ENCODE data around the gene SAC3D1. TPM values are rescaled to one million over a fixed set of nuclear protein-coding genes. Genes with fewer than 3 reads are reported as not detected.

Gene SAC3D1
- total RNA-seq, 2 experiments from 2014 or later = 24.3 to 27.2 TPM

- DNase-seq = no peak
- ATAC-seq = no peak
- Mint-ChIP-seq H3K9me3 (ENCODE audit: low read depth) (no peaks in the 10 kb centered on the region), H3K4me1 (peaks cover 28% of the 10 kb centered on the region), H3K27me3 (no peaks in the 10 kb centered on the region), H3K4me3 (no peak overlapping the region), H3K27ac (no peak overlapping the region), H3K36me3 (no peaks in the 10 kb centered on the region)
- CTCF ChIA-PET = no interaction called here
Observed at GRCh38 chr11:65057526-65057925, 16.5 kb downstream of the SAC3D1 start.

- Mint-ChIP-seq H3K27me3 (no peaks in the 10 kb centered on the region), H3K36me3 (no peaks in the 10 kb centered on the region), H3K27ac (no peak overlapping the region), H3K4me3 (no peak overlapping the region), H3K4me1 (peaks cover 26% of the 10 kb centered on the region), H3K9me3 (ENCODE audit: low read depth) (no peaks in the 10 kb centered on the region)
- no peak for ATAC-seq
- CTCF ChIA-PET = interaction anchor here (1.2 kb wide), 1 partner anchor 52 kb away, joined by 3 read pairs; no protein-coding TSS in a partner anchor
- DNase-seq = no peak
Observed at GRCh38 chr11:65058012-65058411, 17.0 kb downstream of the SAC3D1 start.

- Mint-ChIP-seq H3K4me3 (no peak within 1 kb of the TSS), H3K27me3 (no peaks in the 10 kb centered on the region), H3K9me3 (ENCODE audit: low read depth) (no peaks in the 10 kb centered on the region), H3K36me3 (no peaks in the 10 kb centered on the region), H3K4me1 (peaks cover 23% of the 10 kb centered on the region), H3K27ac (no peak within 1 kb of the TSS)
- ATAC-seq = no peak
- CTCF ChIA-PET = interaction anchor here (1.2 kb wide), 1 partner anchor 52 kb away, joined by 3 read pairs; no protein-coding TSS in a partner anchor
- DNase-seq = no peak
Observed at GRCh38 chr11:65058419-65059054, 17.5 kb downstream of the SAC3D1 start, which contains the start of gene NAALADL1. NAALADL1 (minus strand) TSS chr11:65058553; CDS start chr11:65058521, 32 bp downstream.

GRCh38 chr11:65059523-65059922 is 18.5 kb downstream of the SAC3D1 start:
- Mint-ChIP-seq H3K9me3 (ENCODE audit: low read depth) (no peaks in the 10 kb centered on the region), H3K4me1 (peaks cover 14% of the 10 kb centered on the region), H3K27ac (no peak overlapping the region), H3K36me3 (no peaks in the 10 kb centered on the region), H3K4me3 (no peak overlapping the region), H3K27me3 (no peaks in the 10 kb centered on the region)
- CTCF ChIA-PET = interaction anchor here (1.0 kb wide), 1 partner anchor 166 kb away, joined by 3 read pairs; no protein-coding TSS in a partner anchor
- DNase-seq (no peak), ATAC-seq (no peak)

- no peaks in the 10 kb centered on the region for H3K27me3 Mint-ChIP-seq
- peak; percentile 18 for ATAC-seq
Observed at GRCh38 chr11:65059959-65060824, 19.2 kb downstream of the SAC3D1 start.

GRCh38 chr11:65060913-65061408 is 20.0 kb downstream of the SAC3D1 start:
- Mint-ChIP-seq H3K9me3 (ENCODE audit: low read depth) (no peaks in the 10 kb centered on the region), H3K4me3 (no peak overlapping the region), H3K36me3 (no peaks in the 10 kb centered on the region), H3K27ac (no peak overlapping the region), H3K27me3 (no peaks in the 10 kb centered on the region), H3K4me1 (peaks cover 12% of the 10 kb centered on the region)
- ATAC-seq (peak; percentile 43), DNase-seq (no peak)
- CTCF ChIA-PET = no interaction called here

More at GRCh38 chr11:65059959-65060824, 19.2 kb downstream of the SAC3D1 start:
- no peak overlapping the region for H3K4me3 Mint-ChIP-seq
- no peaks in the 10 kb centered on the region for H3K36me3 Mint-ChIP-seq
- DNase-seq = no peak
- no peaks in the 10 kb centered on the region for H3K9me3 Mint-ChIP-seq (ENCODE audit: low read depth)
- no peak overlapping the region for H3K27ac Mint-ChIP-seq
- CTCF ChIA-PET = interaction anchor here (1.0 kb wide), 1 partner anchor 166 kb away, joined by 3 read pairs; no protein-coding TSS in a partner anchor
- peaks cover 14% of the 10 kb centered on the region for H3K4me1 Mint-ChIP-seq

GRCh38 chr11:65063532-65063931 is 22.5 kb downstream of the SAC3D1 start:
- ATAC-seq (no peak), DNase-seq (no peak)
- CTCF ChIA-PET = interaction anchor here (0.8 to 1.2 kb wide), 3 partner anchors 9 to 84 kb away, joined by 3 read pairs; partner anchors contain the start of gene ARL2
- Mint-ChIP-seq H3K36me3 (no peaks in the 10 kb centered on the region), H3K9me3 (ENCODE audit: low read depth) (no peaks in the 10 kb centered on the region), H3K4me3 (no peak overlapping the region), H3K27ac (no peak overlapping the region), H3K4me1 (peaks cover 12% of the 10 kb centered on the region), H3K27me3 (no peaks in the 10 kb centered on the region)

GRCh38 chr11:65064847-65065240 is 23.8 kb downstream of the SAC3D1 start:
- no peak for DNase-seq
- Mint-ChIP-seq H3K4me3 (no peak overlapping the region), H3K27ac (no peak overlapping the region), H3K27me3 (no peaks in the 10 kb centered on the region), H3K36me3 (no peaks in the 10 kb centered on the region), H3K4me1 (peaks cover 11% of the 10 kb centered on the region), H3K9me3 (ENCODE audit: low read depth) (no peaks in the 10 kb centered on the region)
- CTCF ChIA-PET = interaction anchor here (1.2 kb wide), 1 partner anchor 8 kb away, joined by 3 read pairs; no protein-coding TSS in a partner anchor
- ATAC-seq = no peak

GRCh38 chr11:65065851-65066250 is 24.8 kb downstream of the SAC3D1 start:
- CTCF ChIA-PET = interaction anchor here (0.7 kb wide), 1 partner anchor 104 kb away, joined by 3 read pairs; no protein-coding TSS in a partner anchor
- DNase-seq (no peak), ATAC-seq (no peak)
- no peak overlapping the region for H3K4me3 Mint-ChIP-seq
- H3K36me3 Mint-ChIP-seq = no peaks in the 10 kb centered on the region
- no peaks in the 10 kb centered on the region for H3K9me3 Mint-ChIP-seq (ENCODE audit: low read depth)
- peaks cover 1% of the 10 kb centered on the region for H3K4me1 Mint-ChIP-seq
- no peak overlapping the region for H3K27ac Mint-ChIP-seq
- no peaks in the 10 kb centered on the region for H3K27me3 Mint-ChIP-seq

- Mint-ChIP-seq H3K27ac (no peak overlapping the region), H3K9me3 (ENCODE audit: low read depth) (no peaks in the 10 kb centered on the region), H3K36me3 (no peaks in the 10 kb centered on the region), H3K27me3 (no peaks in the 10 kb centered on the region), H3K4me3 (no peak overlapping the region), H3K4me1 (no peaks in the 10 kb centered on the region)
- ATAC-seq (no peak), DNase-seq (no peak)
- CTCF ChIA-PET = no interaction called here
Observed at GRCh38 chr11:65066315-65066714, 25.3 kb downstream of the SAC3D1 start.

GRCh38 chr11:65066805-65067291 is 25.8 kb downstream of the SAC3D1 start:
- no peaks in the 10 kb centered on the region for H3K36me3 Mint-ChIP-seq
- CTCF ChIA-PET = no interaction called here

GRCh38 chr11:65067446-65067845 is 26.4 kb downstream of the SAC3D1 start:
- DNase-seq (no peak), ATAC-seq (no peak)
- Mint-ChIP-seq H3K4me1 (no peaks in the 10 kb centered on the region), H3K9me3 (ENCODE audit: low read depth) (no peaks in the 10 kb centered on the region), H3K4me3 (no peak overlapping the region), H3K36me3 (no peaks in the 10 kb centered on the region), H3K27me3 (no peaks in the 10 kb centered on the region), H3K27ac (no peak overlapping the region)
- CTCF ChIA-PET = no interaction called here

More at GRCh38 chr11:65066805-65067291, 25.8 kb downstream of the SAC3D1 start:
- Mint-ChIP-seq H3K27me3 (no peaks in the 10 kb centered on the region), H3K4me3 (no peak overlapping the region), H3K9me3 (ENCODE audit: low read depth) (no peaks in the 10 kb centered on the region), H3K4me1 (no peaks in the 10 kb centered on the region), H3K27ac (no peak overlapping the region)
- no peak for DNase-seq
- ATAC-seq = no peak

- no peaks in the 10 kb centered on the region for H3K9me3 Mint-ChIP-seq (ENCODE audit: low read depth)
- ATAC-seq (no peak), DNase-seq (no peak)
- no peak overlapping the region for H3K4me3 Mint-ChIP-seq
- no peaks in the 10 kb centered on the region for H3K4me1 Mint-ChIP-seq
- CTCF ChIA-PET = interaction anchor here (1.0 kb wide), 1 partner anchor 48 kb away, joined by 3 read pairs; the partner anchor contains the start of gene ZNHIT2
- no peak overlapping the region for H3K27ac Mint-ChIP-seq
- H3K27me3 Mint-ChIP-seq = no peaks in the 10 kb centered on the region
- H3K36me3 Mint-ChIP-seq = no peaks in the 10 kb centered on the region
Observed at GRCh38 chr11:65069217-65069616, 28.2 kb downstream of the SAC3D1 start.
